ENCODE results near the gene CTBP2. TPM values are rescaled to one million over a fixed set of nuclear protein-coding genes. Genes with fewer than 3 reads are reported as not detected.

CTBP2 gene
- total RNA-seq, 1 experiment from 2014 or later = 191 TPM

GRCh38 chr10:125156739-125157480 is 3.5 kb downstream of the CTBP2 start:
- ChIA-PET CTCF (interaction anchor here (0.6 to 1.0 kb wide), 4 partner anchors 8 to 582 kb away, joined by 3 to 5 read pairs (median 3); no protein-coding TSS in a partner anchor), POLR2A (interaction anchor here (0.7 kb wide), 2 partner anchors 52 to 137 kb away, joined by 4 to 5 read pairs; no protein-coding TSS in a partner anchor)
- Mint-ChIP-seq H3K9me3 (no peaks in the 10 kb centered on the region), H3K36me3 (peaks cover 4% of the 10 kb centered on the region; the same call in 1 of the 2 replicates), H3K27me3 (ENCODE audit: low read depth) (no peaks in the 10 kb centered on the region), H3K27ac (peak overlapping the region; percentile 100), H3K4me1 (peaks cover 60% of the 10 kb centered on the region), H3K4me3 (peak overlapping the region; percentile 96)
- no peak for ATAC-seq
- DNase-seq (ENCODE audit: low spot score) = no peak
- no peak for TF ChIP-seq ATF1 (CRISPR knock-in tag; IDR thresholded peaks at IDR 0.05)
- TF ChIP-seq SMAD3 (CRISPR knock-in tag; IDR thresholded peaks at IDR 0.05; ENCODE audit: borderline replicate concordance) = no peak
- TF ChIP-seq, protein P1, sequence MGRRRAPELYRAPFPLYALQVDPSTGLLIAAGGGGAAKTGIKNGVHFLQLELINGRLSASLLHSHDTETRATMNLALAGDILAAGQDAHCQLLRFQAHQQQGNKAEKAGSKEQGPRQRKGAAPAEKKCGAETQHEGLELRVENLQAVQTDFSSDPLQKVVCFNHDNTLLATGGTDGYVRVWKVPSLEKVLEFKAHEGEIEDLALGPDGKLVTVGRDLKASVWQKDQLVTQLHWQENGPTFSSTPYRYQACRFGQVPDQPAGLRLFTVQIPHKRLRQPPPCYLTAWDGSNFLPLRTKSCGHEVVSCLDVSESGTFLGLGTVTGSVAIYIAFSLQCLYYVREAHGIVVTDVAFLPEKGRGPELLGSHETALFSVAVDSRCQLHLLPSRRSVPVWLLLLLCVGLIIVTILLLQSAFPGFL (CRISPR knock-in tag; IDR thresholded peaks at IDR 0.05; ENCODE audit: borderline replicate concordance) = no peak
- no peak for TF ChIP-seq ZNF423 (CRISPR knock-in tag; IDR thresholded peaks at IDR 0.05)
- no peak for TF ChIP-seq CREB1 (CRISPR knock-in tag; IDR thresholded peaks at IDR 0.05)
- no peak for TF ChIP-seq SOX15 (CRISPR knock-in tag; IDR thresholded peaks at IDR 0.05)
- no peak for TF ChIP-seq ARID4B (CRISPR knock-in tag; IDR thresholded peaks at IDR 0.05; ENCODE audit: borderline replicate concordance)
- TF ChIP-seq TCF7 (CRISPR knock-in tag; IDR thresholded peaks at IDR 0.05; ENCODE audit: low read depth) = no peak
- no peak for TF ChIP-seq HMGXB4 (CRISPR knock-in tag; IDR thresholded peaks at IDR 0.05)
- no peak for TF ChIP-seq ZNF317 (CRISPR knock-in tag; IDR thresholded peaks at IDR 0.05; ENCODE audit: borderline replicate concordance, low read depth)
- TF ChIP-seq CTCF (IDR thresholded peaks at IDR 0.05) = no peak
- TF ChIP-seq, protein P2, sequence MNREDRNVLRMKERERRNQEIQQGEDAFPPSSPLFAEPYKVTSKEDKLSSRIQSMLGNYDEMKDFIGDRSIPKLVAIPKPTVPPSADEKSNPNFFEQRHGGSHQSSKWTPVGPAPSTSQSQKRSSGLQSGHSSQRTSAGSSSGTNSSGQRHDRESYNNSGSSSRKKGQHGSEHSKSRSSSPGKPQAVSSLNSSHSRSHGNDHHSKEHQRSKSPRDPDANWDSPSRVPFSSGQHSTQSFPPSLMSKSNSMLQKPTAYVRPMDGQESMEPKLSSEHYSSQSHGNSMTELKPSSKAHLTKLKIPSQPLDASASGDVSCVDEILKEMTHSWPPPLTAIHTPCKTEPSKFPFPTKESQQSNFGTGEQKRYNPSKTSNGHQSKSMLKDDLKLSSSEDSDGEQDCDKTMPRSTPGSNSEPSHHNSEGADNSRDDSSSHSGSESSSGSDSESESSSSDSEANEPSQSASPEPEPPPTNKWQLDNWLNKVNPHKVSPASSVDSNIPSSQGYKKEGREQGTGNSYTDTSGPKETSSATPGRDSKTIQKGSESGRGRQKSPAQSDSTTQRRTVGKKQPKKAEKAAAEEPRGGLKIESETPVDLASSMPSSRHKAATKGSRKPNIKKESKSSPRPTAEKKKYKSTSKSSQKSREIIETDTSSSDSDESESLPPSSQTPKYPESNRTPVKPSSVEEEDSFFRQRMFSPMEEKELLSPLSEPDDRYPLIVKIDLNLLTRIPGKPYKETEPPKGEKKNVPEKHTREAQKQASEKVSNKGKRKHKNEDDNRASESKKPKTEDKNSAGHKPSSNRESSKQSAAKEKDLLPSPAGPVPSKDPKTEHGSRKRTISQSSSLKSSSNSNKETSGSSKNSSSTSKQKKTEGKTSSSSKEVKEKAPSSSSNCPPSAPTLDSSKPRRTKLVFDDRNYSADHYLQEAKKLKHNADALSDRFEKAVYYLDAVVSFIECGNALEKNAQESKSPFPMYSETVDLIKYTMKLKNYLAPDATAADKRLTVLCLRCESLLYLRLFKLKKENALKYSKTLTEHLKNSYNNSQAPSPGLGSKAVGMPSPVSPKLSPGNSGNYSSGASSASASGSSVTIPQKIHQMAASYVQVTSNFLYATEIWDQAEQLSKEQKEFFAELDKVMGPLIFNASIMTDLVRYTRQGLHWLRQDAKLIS (CRISPR knock-in tag; IDR thresholded peaks at IDR 0.05; ENCODE audit: borderline replicate concordance) = no peak
- no peak for TF ChIP-seq SMAD4 (CRISPR knock-in tag; IDR thresholded peaks at IDR 0.05)
- TF ChIP-seq USF1 (CRISPR knock-in tag; IDR thresholded peaks at IDR 0.05) = no peak
- TF ChIP-seq ZNF425 (CRISPR knock-in tag; conservative IDR thresholded peaks at IDR 0.05) = no peak

All from WTC11 (cell line).